Superior temporal gyrus (tissue), 1 donor: ENCODE results near the gene EXOC1.

Source experiments
- DNase-seq: peaks from one replicate; pipeline ENCODE4 v3.0.0-alpha.2; 2016; ENCODE audit errors: extremely low spot score

Gene EXOC1

DNA sequence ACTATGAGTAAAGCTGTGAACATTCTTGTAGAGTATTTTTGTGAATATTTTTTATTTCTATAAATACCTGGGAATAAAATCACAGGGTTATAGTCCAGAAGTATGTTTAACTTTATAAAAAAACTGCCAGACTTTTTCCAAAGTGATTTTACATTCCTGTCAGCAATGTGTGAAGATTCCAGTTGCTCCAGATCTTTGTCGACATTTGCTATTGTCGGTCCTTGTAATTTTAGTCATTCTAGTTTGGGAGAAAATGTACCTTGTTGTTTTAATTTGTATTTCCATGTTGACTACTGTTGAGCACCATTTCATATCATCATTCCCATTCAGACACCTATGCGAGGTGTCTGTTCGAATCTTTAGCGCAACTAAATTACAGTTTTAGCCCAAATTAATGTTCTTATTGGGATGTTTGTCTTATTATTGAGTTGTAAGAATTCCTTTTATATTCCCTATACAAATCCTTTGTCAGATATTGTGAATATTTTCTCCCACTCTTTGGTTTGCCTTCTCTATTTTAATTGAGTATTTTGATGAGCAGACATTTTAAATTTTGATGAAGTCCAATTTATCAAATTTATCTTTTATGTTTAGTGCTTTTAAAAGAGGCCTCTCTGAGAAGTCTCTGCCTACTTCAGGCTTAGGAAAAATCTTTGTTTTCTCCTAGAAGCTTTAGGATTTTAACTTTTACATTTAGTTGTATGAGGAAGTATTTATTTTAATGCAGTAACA lies 97.9 kb downstream of the EXOC1 start:
- DNase-seq: no peak
